K562 (cell line): ENCODE data around the gene AURKB. TPM values are rescaled to one million over a fixed set of nuclear protein-coding genes. Genes with fewer than 3 reads are reported as not detected.

Experiments used
- ATF7 ChIP-seq: fragments of 450-650 bp; IDR thresholded peaks from 2 replicates; pipeline ENCODE4 v1.7.1; 2014; ENCODE audit warnings: mild to moderate bottlenecking, moderate library complexity
- CCAR2 ChIP-seq: fragments of 200-400 bp; formaldehyde crosslinking; IDR thresholded peaks from 2 replicates; pipeline ENCODE4 v1.6.1; 2017; ENCODE audit warnings: mild to moderate bottlenecking, low read depth, low read length
- HEY1 ChIP-seq: fragments of 250-450 bp; sonication (Bioruptor Pico); IDR thresholded peaks from 2 replicates; pipeline ENCODE4 v1.5.0; 2020; ENCODE audit warnings: mild to moderate bottlenecking, moderate library complexity, borderline replicate concordance
- KAT7 ChIP-seq: sonication (generic); formaldehyde crosslinking; IDR thresholded peaks from 2 replicates; pipeline ENCODE4 v1.8.0; 2022; ENCODE audit warnings: missing genetic modification reagents, mild to moderate bottlenecking, borderline replicate concordance
- LARP7 ChIP-seq: fragments of 450-650 bp; IDR thresholded peaks from 2 replicates; pipeline ENCODE4 v1.6.1; 2016
- MCM7 ChIP-seq, 2 experiments: fragments of 450-650 bp; IDR thresholded peaks; 2 replicates each; pipeline ENCODE4 v1.6.1; 2016 to 2018
- NFE2 ChIP-seq: IDR thresholded peaks from 2 replicates; pipeline ENCODE4 v1.6.1; 2014; ENCODE audit warnings: antibody characterized with exemption, low read depth
- NONO ChIP-seq, 2 experiments: fragments of 200-400 bp in 1 of 2; fragments of 450-650 bp in 1 of 2; formaldehyde crosslinking in 1 of 2; IDR thresholded peaks; 2 replicates each; pipeline ENCODE4 v1.6.1; 2017; ENCODE audit warnings: low read depth in 2 of 2, mild to moderate bottlenecking in 2 of 2, moderate library complexity in 2 of 2, low read length in 1 of 2
- POU5F1 ChIP-seq: fragments of 150-350 bp; IDR thresholded peaks from 2 replicates; pipeline ENCODE4 v1.6.1; 2014; ENCODE audit warnings: borderline replicate concordance, low read length, low read depth, mild to moderate bottlenecking; ENCODE audit not compliant: partially characterized antibody
- PURB ChIP-seq: sonication (generic); formaldehyde crosslinking; IDR thresholded peaks from 2 replicates; pipeline ENCODE4 v1.9.0; 2021; ENCODE audit warnings: low read depth, mild to moderate bottlenecking, missing genetic modification reagents
- RBBP5 ChIP-seq: fragments of 200-600 bp; sonication (generic); IDR thresholded peaks from 2 replicates; pipeline ENCODE4 v1.6.1; 2012; ENCODE audit warnings: borderline replicate concordance, mild to moderate bottlenecking, low read length, control low read depth, inconsistent platforms; ENCODE audit not compliant: insufficient read depth, poor library complexity, severe bottlenecking
- RBM34 ChIP-seq: fragments of 200-400 bp; formaldehyde crosslinking; IDR thresholded peaks from 2 replicates; pipeline ENCODE4 v1.6.1; 2018; ENCODE audit warnings: low read length, borderline replicate concordance; ENCODE audit not compliant: insufficient read depth
- RBM39 ChIP-seq: fragments of 200-400 bp; formaldehyde crosslinking; optimal IDR thresholded peaks from 2 replicates; pipeline ENCODE3; 2018; ENCODE audit warnings: low read depth, low read length
- SNIP1 ChIP-seq: fragments of 450-650 bp; IDR thresholded peaks from 2 replicates; pipeline ENCODE4 v1.7.1; 2017; ENCODE audit warnings: low read depth, mild to moderate bottlenecking
- SOX6 ChIP-seq: fragments of 450-650 bp; IDR thresholded peaks from 2 replicates; pipeline ENCODE4 v1.6.1; 2014; ENCODE audit warnings: mild to moderate bottlenecking
- SRSF9 ChIP-seq: fragments of 200-400 bp; formaldehyde crosslinking; IDR thresholded peaks from 2 replicates; pipeline ENCODE4 v1.6.1; 2017; ENCODE audit warnings: low read depth, low read length, borderline replicate concordance
- TCF7L2 ChIP-seq: fragments of 150-350 bp; IDR thresholded peaks from 2 replicates; pipeline ENCODE4 v1.6.1; 2016; ENCODE audit warnings: low read depth, mild to moderate bottlenecking, low read length, moderate library complexity
- ZNF311 ChIP-seq: fragments of 250-450 bp; sonication (Bioruptor Pico); IDR thresholded peaks from 2 replicates; pipeline ENCODE4 v1.4.0; 2020; ENCODE audit warnings: mild to moderate bottlenecking, moderate library complexity
- ZSCAN32 ChIP-seq: fragments of 450-650 bp; formaldehyde crosslinking; IDR thresholded peaks from 2 replicates; pipeline ENCODE4 v1.4.0; 2020; ENCODE audit warnings: mild to moderate bottlenecking, moderate library complexity
- polyA plus RNA-seq, 8 experiments: library from polyadenylated mRNA; depleted of rRNA in 4 of 8; stranded (reverse) in 5 of 8; unstranded in 3 of 8; fragments of >200 nt; fragmentation: Nextera tagmentation in 2 of 8; fragmentation: Illumina TruSeq in 1 of 8; extraction: Ambion mirVana in 2 of 8; extraction: Trizol in 1 of 8; gene quantifications; 2 replicates each; pipeline versions ENCODE4 v1.2.1 to v1.2.3, GENCODE V29; 2011 to 2014; ENCODE audit warnings: inconsistent platforms in 1 of 8, missing spikeins in 1 of 8
- total RNA-seq, 7 experiments: library from RNA; depleted of rRNA in 6 of 7; stranded (reverse); fragments of >200 nt in 6 of 7; fragmentation: Illumina TruSeq in 2 of 7; extraction: Trizol in 2 of 7; gene quantifications; 2 replicates each; pipeline versions ENCODE4 v1.2.1 to v1.2.3, GENCODE V29; 2011 to 2021; ENCODE audit warnings: low replicate concordance in 1 of 7
- TF ChIP-seq, protein P1 (sequence below): IDR thresholded peaks from 3 replicates; pipeline ENCODE4 v1.6.1; 2011; ENCODE audit warnings: borderline replicate concordance, mild to moderate bottlenecking, moderate library complexity; ENCODE audit not compliant: insufficient read length; ENCODE audit errors: extremely low read depth
- TF ChIP-seq, protein P2 (sequence below): fragments of 250-450 bp; sonication (Bioruptor Pico); IDR thresholded peaks from 2 replicates; pipeline ENCODE4 v1.4.0; 2020; ENCODE audit warnings: mild to moderate bottlenecking
- TF ChIP-seq, protein P3 (sequence below): fragments of 250-450 bp; sonication (Bioruptor Pico); IDR thresholded peaks from 2 replicates; pipeline ENCODE4 v1.5.0; 2022; ENCODE audit warnings: mild to moderate bottlenecking

Gene AURKB
- total and polyA plus RNA-seq, 9 of the 15 experiments (the other 6 are each of a cell fraction or from before 2014, with no cell fraction given) = 27.2 to 114 (median 74.8) TPM

DNA sequence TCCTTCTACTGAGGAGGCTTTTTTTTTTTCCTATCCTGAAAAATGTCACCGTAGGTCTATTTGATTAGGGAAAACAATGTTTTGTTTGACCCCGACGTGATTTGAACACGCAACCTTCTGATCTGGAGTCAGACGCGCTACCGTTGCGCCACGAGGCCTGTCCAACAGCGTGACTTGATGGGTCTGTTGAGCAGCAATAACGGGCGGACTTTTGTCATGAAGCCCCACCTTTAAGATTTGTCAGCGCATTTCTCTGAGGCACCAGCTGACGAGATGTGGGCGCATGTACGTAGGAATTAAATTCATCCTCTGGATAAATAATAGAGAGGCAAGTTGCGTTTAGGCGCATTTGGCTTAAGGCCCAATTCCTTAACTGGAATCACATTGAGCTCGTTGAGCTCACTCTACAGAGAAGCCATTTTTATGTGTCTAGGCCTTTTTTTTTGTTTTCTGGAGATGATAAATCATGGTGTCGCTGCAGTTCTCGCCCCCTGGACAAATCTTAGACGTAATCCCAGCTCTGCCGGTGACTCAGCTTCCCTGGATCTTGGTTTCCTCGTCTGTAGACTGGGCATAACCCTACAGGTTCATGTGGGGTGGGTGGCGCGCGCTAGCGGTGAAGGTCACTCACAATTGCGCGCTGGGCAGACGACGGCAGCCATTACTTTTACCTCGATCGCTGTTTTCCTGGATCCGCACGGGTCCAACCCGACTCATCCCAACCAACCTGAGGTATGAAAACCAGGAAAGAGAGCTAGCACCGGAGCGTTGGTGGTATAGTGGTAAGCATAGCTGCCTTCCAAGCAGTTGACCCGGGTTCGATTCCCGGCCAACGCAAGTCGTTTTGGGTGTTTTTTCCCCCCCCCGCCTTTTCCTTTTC is 10.6 kb upstream of the AURKB start (continued):
- TF ChIP-seq KAT7 (CRISPR knock-in tag) (peak; percentile 8; the same call in 1 of the 2 replicates), PURB (CRISPR knock-in tag) (no peak), ATF7 (peak; percentile 45; the same call in 1 of the 2 replicates), SNIP1 (no peak), TCF7L2 (no peak), CCAR2 (no peak), NONO (IDR thresholded peaks at IDR 0.05; ENCODE audit: low read depth in 2 of 2, low read length in 1 of 2) (no peak), ZNF311 (no peak), MCM7 (IDR thresholded peaks at IDR 0.05) (no peak), POU5F1 (no peak), RBM34 (no peak), RBBP5 (no peak), SRSF9 (no peak), NFE2 (peak; percentile 37; the same call in 1 of the 2 replicates), LARP7 (no peak), HEY1 (CRISPR knock-in tag) (no peak), RBM39 (no peak), SOX6 (peak; percentile 73), ZSCAN32 (CRISPR knock-in tag) (no peak)
- TF ChIP-seq, protein P1, sequence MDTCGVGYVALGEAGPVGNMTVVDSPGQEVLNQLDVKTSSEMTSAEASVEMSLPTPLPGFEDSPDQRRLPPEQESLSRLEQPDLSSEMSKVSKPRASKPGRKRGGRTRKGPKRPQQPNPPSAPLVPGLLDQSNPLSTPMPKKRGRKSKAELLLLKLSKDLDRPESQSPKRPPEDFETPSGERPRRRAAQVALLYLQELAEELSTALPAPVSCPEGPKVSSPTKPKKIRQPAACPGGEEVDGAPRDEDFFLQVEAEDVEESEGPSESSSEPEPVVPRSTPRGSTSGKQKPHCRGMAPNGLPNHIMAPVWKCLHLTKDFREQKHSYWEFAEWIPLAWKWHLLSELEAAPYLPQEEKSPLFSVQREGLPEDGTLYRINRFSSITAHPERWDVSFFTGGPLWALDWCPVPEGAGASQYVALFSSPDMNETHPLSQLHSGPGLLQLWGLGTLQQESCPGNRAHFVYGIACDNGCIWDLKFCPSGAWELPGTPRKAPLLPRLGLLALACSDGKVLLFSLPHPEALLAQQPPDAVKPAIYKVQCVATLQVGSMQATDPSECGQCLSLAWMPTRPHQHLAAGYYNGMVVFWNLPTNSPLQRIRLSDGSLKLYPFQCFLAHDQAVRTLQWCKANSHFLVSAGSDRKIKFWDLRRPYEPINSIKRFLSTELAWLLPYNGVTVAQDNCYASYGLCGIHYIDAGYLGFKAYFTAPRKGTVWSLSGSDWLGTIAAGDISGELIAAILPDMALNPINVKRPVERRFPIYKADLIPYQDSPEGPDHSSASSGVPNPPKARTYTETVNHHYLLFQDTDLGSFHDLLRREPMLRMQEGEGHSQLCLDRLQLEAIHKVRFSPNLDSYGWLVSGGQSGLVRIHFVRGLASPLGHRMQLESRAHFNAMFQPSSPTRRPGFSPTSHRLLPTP = peak; percentile 93
- TF ChIP-seq, protein P2, sequence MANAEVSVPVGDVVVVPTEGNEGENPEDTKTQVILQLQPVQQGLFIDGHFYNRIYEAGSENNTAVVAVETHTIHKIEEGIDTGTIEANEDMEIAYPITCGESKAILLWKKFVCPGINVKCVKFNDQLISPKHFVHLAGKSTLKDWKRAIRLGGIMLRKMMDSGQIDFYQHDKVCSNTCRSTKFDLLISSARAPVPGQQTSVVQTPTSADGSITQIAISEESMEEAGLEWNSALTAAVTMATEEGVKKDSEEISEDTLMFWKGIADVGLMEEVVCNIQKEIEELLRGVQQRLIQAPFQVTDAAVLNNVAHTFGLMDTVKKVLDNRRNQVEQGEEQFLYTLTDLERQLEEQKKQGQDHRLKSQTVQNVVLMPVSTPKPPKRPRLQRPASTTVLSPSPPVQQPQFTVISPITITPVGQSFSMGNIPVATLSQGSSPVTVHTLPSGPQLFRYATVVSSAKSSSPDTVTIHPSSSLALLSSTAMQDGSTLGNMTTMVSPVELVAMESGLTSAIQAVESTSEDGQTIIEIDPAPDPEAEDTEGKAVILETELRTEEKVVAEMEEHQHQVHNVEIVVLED = no peak
- TF ChIP-seq, protein P3, sequence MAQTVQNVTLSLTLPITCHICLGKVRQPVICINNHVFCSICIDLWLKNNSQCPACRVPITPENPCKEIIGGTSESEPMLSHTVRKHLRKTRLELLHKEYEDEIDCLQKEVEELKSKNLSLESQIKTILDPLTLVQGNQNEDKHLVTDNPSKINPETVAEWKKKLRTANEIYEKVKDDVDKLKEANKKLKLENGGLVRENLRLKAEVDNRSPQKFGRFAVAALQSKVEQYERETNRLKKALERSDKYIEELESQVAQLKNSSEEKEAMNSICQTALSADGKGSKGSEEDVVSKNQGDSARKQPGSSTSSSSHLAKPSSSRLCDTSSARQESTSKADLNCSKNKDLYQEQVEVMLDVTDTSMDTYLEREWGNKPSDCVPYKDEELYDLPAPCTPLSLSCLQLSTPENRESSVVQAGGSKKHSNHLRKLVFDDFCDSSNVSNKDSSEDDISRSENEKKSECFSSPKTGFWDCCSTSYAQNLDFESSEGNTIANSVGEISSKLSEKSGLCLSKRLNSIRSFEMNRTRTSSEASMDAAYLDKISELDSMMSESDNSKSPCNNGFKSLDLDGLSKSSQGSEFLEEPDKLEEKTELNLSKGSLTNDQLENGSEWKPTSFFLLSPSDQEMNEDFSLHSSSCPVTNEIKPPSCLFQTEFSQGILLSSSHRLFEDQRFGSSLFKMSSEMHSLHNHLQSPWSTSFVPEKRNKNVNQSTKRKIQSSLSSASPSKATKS (CRISPR knock-in tag) = no peak
